Measurements from ENCODE around the gene COX7A1. TPM values are rescaled to one million over a fixed set of nuclear protein-coding genes. Genes with fewer than 3 reads are reported as not detected.

COX7A1 gene
- total and polyA plus RNA-seq, 7 donors = 571 to 1,741 (median 1,453) TPM

- WGBS, 3 donors = 75 to 90% (median 80%) methylated on average over 12 of the region's 12 CpGs
- DNase-seq (no peak), ATAC-seq (no peak)
- Histone ChIP-seq H3K4me1 (peaks cover 17% of the 10 kb centered on the region), H3K27me3 (ENCODE audit: insufficient read depth in 3 of 3, low read length in 2 of 3) (no peaks in the 10 kb centered on the region), H3K27ac (no peak overlapping the region), H3K4me3 (no peak overlapping the region), H3K9me3 (no peaks in the 10 kb centered on the region), H3K36me3 (ENCODE audit: insufficient read depth in 1 of 2, low read depth in 1 of 2) (peaks cover 0 to 11% of the 10 kb centered on the region in 2 donors)
- intact Hi-C loops (cut with DNase I) = loop anchor here in 1 of 2 donors (5.0 kb wide), 1 partner anchor 42 kb away; no protein-coding TSS in a partner anchor
- TF ChIP-seq CTCF (IDR thresholded peaks at IDR 0.05) = no peak
These were observed 48.2 kb downstream of the COX7A1 start for GRCh38 chr19:36103842-36104552.

GRCh38 chr19:36103040-36103626 is 49.1 kb downstream of the COX7A1 start:
- no peak for ATAC-seq
- intact Hi-C loops (cut with DNase I) = loop anchor here in 1 of 2 donors (5.0 kb wide), 1 partner anchor 41 kb away; no protein-coding TSS in a partner anchor
- H3K27ac ChIP-seq = no peak overlapping the region

GRCh38 chr19:36101550-36102327 is 50.5 kb downstream of the COX7A1 start:
- no peak overlapping the region for H3K4me3 ChIP-seq
- DNase-seq = no peak
- H3K9me3 ChIP-seq = no peaks in the 10 kb centered on the region
- intact Hi-C loops (cut with DNase I) = loop anchor here in 1 of 2 donors (5.0 kb wide), 1 partner anchor 39 kb away; no protein-coding TSS in a partner anchor
- H3K4me1 ChIP-seq = peaks cover 17% of the 10 kb centered on the region
- no peak for TF ChIP-seq CTCF (IDR thresholded peaks at IDR 0.05)
- H3K27ac ChIP-seq = peak overlapping the region; percentile 41
- peaks cover 0 to 7% of the 10 kb centered on the region in 2 donors for H3K36me3 ChIP-seq (ENCODE audit: insufficient read depth in 1 of 2, low read depth in 1 of 2)
- peak in 2 of 4 donors; percentile 43 to 49 for ATAC-seq
- WGBS, 3 donors = 60 to 83% (median 61%) methylated on average over 26 to 27 of the region's 27 CpGs
- no peaks in the 10 kb centered on the region for H3K27me3 ChIP-seq (ENCODE audit: insufficient read depth in 3 of 3, low read length in 2 of 3)

More at GRCh38 chr19:36103040-36103626, 49.1 kb downstream of the COX7A1 start:
- Histone ChIP-seq H3K4me1 (peaks cover 17% of the 10 kb centered on the region), H3K36me3 (ENCODE audit: insufficient read depth in 1 of 2, low read depth in 1 of 2) (peaks cover 0 to 11% of the 10 kb centered on the region in 2 donors), H3K4me3 (no peak overlapping the region), H3K27me3 (ENCODE audit: insufficient read depth in 3 of 3, low read length in 2 of 3) (no peaks in the 10 kb centered on the region), H3K9me3 (no peaks in the 10 kb centered on the region)
- DNase-seq = no peak
- WGBS, 3 donors = 80 to 89% (median 81%) methylated on average over 23 to 24 of the region's 24 CpGs
- TF ChIP-seq CTCF (IDR thresholded peaks at IDR 0.05) = no peak

Other genes starting within 250 kb of the COX7A1 start
- gene HCST, start 249.9 kb downstream of the COX7A1 start, total RNA-seq = 1 to 10 TPM; 1.7 to 4.7 (median 3.1) TPM
- 1 to 10 TPM; 1.1 to 4.2 (median 3.5) TPM for gene HCST, start 249.9 kb downstream of the COX7A1 start, polyA plus RNA-seq
- gene TYROBP, start 244.2 kb downstream of the COX7A1 start, total RNA-seq = 10 to 100 TPM in 3 of 4 donors, 1 to 10 TPM in 1; 9.4 to 22.1 (median 14.2) TPM
- 10 to 100 TPM in 2 of 3 donors, 1 to 10 TPM in 1; 7.8 to 19.1 (median 10.6) TPM for gene TYROBP, start 244.2 kb downstream of the COX7A1 start, polyA plus RNA-seq
- gene LRFN3, start 216.1 kb downstream of the COX7A1 start, total RNA-seq = 10 to 100 TPM in 2 of 4 donors, 1 to 10 TPM in 2; 7.2 to 11.2 (median 10.0) TPM
- gene LRFN3, start 216.1 kb downstream of the COX7A1 start, polyA plus RNA-seq = 10 to 100 TPM in 2 of 3 donors, 1 to 10 TPM in 1; 8.6 to 25.6 (median 11.3) TPM
- gene SDHAF1, start 157.3 kb downstream of the COX7A1 start, total RNA-seq = 10 to 100 TPM in 2 of 4 donors, 1 to 10 TPM in 2; 7.2 to 17.3 (median 12.2) TPM
- gene SDHAF1, start 157.3 kb downstream of the COX7A1 start, polyA plus RNA-seq = 10 to 100 TPM; 12.7 to 33.3 (median 19.7) TPM
- gene SYNE4, start 143.6 kb downstream of the COX7A1 start, total RNA-seq = under 1 TPM in 2 of 4 donors, not detected in 2; 0.23 to 0.24 TPM
- under 1 TPM in 2 of 3 donors, not detected in 1; 0.21 to 0.25 TPM for gene SYNE4, start 143.6 kb downstream of the COX7A1 start, polyA plus RNA-seq
- gene ALKBH6, start 138.2 kb downstream of the COX7A1 start, total RNA-seq = 10 to 100 TPM in 3 of 4 donors, 1 to 10 TPM in 1; 7.1 to 12.6 (median 10.6) TPM
- gene ALKBH6, start 138.2 kb downstream of the COX7A1 start, polyA plus RNA-seq = 10 to 100 TPM in 2 of 3 donors, 1 to 10 TPM in 1; 9.5 to 22.3 (median 13.3) TPM
- gene CLIP3, start 119.6 kb downstream of the COX7A1 start, total RNA-seq = 1 to 10 TPM; 1.2 to 3.9 (median 1.6) TPM
- gene CLIP3, start 119.6 kb downstream of the COX7A1 start, polyA plus RNA-seq = 1 to 10 TPM in 1 of 3 donors, under 1 TPM in 2; 0.51 to 1.0 (median 0.66) TPM
- 1 to 10 TPM; 1.9 to 7.0 (median 2.9) TPM for gene THAP8, start 98.2 kb downstream of the COX7A1 start, total RNA-seq
- gene THAP8, start 98.2 kb downstream of the COX7A1 start, polyA plus RNA-seq = 1 to 10 TPM; 3.6 to 9.6 (median 6.5) TPM
- gene WDR62, start 97.5 kb downstream of the COX7A1 start, total RNA-seq = 1 to 10 TPM in 3 of 4 donors, under 1 TPM in 1; 0.81 to 3.8 (median 2.8) TPM
- gene WDR62, start 97.5 kb downstream of the COX7A1 start, polyA plus RNA-seq = 1 to 10 TPM; 2.3 to 7.2 (median 2.6) TPM
- not detected for gene OVOL3, start 41.3 kb downstream of the COX7A1 start, total RNA-seq
- gene OVOL3, start 41.3 kb downstream of the COX7A1 start, polyA plus RNA-seq = under 1 TPM in 1 of 3 donors, not detected in 2; 0.13 TPM
- 100 to 1,000 TPM in 3 of 4 donors, 10 to 100 TPM in 1; 89.7 to 126 (median 110) TPM for gene POLR2I, start 37.6 kb downstream of the COX7A1 start, total RNA-seq
- gene POLR2I, start 37.6 kb downstream of the COX7A1 start, polyA plus RNA-seq = 100 to 1,000 TPM in 2 of 3 donors, 10 to 100 TPM in 1; 99.4 to 130 (median 126) TPM
- gene TBCB, start 37.0 kb downstream of the COX7A1 start, total RNA-seq = 10 to 100 TPM; 44.4 to 67.2 (median 57.8) TPM
- 100 to 1,000 TPM in 1 of 3 donors, 10 to 100 TPM in 2; 65.9 to 115 (median 80.4) TPM for gene TBCB, start 37.0 kb downstream of the COX7A1 start, polyA plus RNA-seq
- gene CAPNS1, start 12.4 kb downstream of the COX7A1 start, total RNA-seq = 100 to 1,000 TPM; 465 to 626 (median 571) TPM
- 100 to 1,000 TPM; 464 to 484 (median 475) TPM for gene CAPNS1, start 12.4 kb downstream of the COX7A1 start, polyA plus RNA-seq
- gene ZNF565, start 62.2 kb upstream of the COX7A1 start, total RNA-seq = 1 to 10 TPM; 2.5 to 4.1 (median 3.6) TPM
- 1 to 10 TPM; 3.1 to 6.0 (median 3.6) TPM for gene ZNF565, start 62.2 kb upstream of the COX7A1 start, polyA plus RNA-seq
- 10 to 100 TPM; 31.2 to 78.4 (median 65.7) TPM for gene ZNF146, start 62.7 kb upstream of the COX7A1 start, total RNA-seq
- gene ZNF146, start 62.7 kb upstream of the COX7A1 start, polyA plus RNA-seq = 100 to 1,000 TPM in 1 of 3 donors, 10 to 100 TPM in 2; 30.5 to 114 (median 39.6) TPM
- 1 to 10 TPM in 1 of 4 donors, under 1 TPM in 3; 0.69 to 3.5 (median 0.91) TPM for gene ZFP14, start 226.8 kb upstream of the COX7A1 start, total RNA-seq
- gene ZFP14, start 226.8 kb upstream of the COX7A1 start, polyA plus RNA-seq = 1 to 10 TPM in 1 of 3 donors, under 1 TPM in 2; 0.24 to 2.5 (median 0.55) TPM